ENCODE measurements around the gene WNK2. TPM values are rescaled to one million over a fixed set of nuclear protein-coding genes. Genes with fewer than 3 reads are reported as not detected.

The WNK2 gene
- total RNA-seq, 1 experiment from 2014 or later: 69.4 TPM

DNA sequence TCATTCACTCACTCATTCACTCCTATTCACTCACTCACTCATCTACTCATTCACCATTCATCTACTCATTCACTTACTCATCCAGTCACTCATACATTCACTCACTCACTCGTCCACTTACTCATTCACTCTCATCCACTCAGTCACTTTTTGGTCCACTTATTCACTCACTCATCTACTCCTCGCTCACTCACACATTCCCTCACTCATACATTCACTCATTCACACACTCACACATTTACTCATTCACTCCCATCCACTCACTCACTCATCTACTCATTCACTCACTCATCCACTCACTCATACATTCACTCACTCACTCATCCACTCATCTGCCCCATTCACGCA is 27.7 kb downstream of the WNK2 start:
- H3K4me2 ChIP-seq (ENCODE audit: insufficient read depth, insufficient read length, low read length): no peak overlapping the region
- 98% methylated on average over 3 of the region's 3 CpGs for WGBS (ENCODE audit: extremely low coverage, insufficient read length, low lambda C conversion rate)
- H3K27me3 Mint-ChIP-seq (ENCODE audit: low read depth): no peaks in the 10 kb centered on the region

More for the DNA sequence above, 27.7 kb downstream of the WNK2 start:
- H3K27me3 ChIP-seq (ENCODE audit: insufficient read depth, low read length): no peaks in the 10 kb centered on the region
- peaks cover 4% of the 10 kb centered on the region for H3K79me1 ChIP-seq (ENCODE audit: insufficient read depth, low read depth, low read length, poor library complexity, severe bottlenecking)
- H3K23me2 ChIP-seq (ENCODE audit: insufficient read length, low read depth, low read length, poor library complexity, severe bottlenecking): no peaks in the 10 kb centered on the region
- H3K4me1 ChIP-seq (ENCODE audit: insufficient read depth, low read length): no peaks in the 10 kb centered on the region
- no peak overlapping the region for H2BK12ac ChIP-seq (ENCODE audit: insufficient read length, low read depth, low read length)
- H3K4me3 Mint-ChIP-seq: no peak overlapping the region
- H2AK5ac ChIP-seq (ENCODE audit: insufficient read length, low read length): no peak overlapping the region
- no peak overlapping the region for H2BK20ac ChIP-seq (ENCODE audit: low read depth, low read length, poor library complexity, severe bottlenecking)
- no peak overlapping the region for H3K56ac ChIP-seq (ENCODE audit: insufficient read length, low read depth, low read length)
- no peaks in the 10 kb centered on the region for H3K9me3 ChIP-seq (ENCODE audit: control insufficient read depth, low read depth, low read length)
- no peak overlapping the region for H3K14ac ChIP-seq (ENCODE audit: insufficient read depth, low read length)
- no peak overlapping the region for H2BK15ac ChIP-seq (ENCODE audit: low read depth, low read length)
- H3K23ac ChIP-seq (ENCODE audit: insufficient read length, low read depth, low read length): no peak overlapping the region
- peaks cover 8 to 14% (median 13%) of the 10 kb centered on the region in 3 experiments for H3K36me3 Mint-ChIP-seq (ENCODE audit: insufficient read depth in 1 of 3, low read depth in 3 of 3)
- H2BK5ac ChIP-seq (ENCODE audit: insufficient read length, low read length): no peak overlapping the region
- peaks cover 10 to 15% of the 10 kb centered on the region in 2 experiments for H3K9me3 Mint-ChIP-seq
- H3K4ac ChIP-seq (ENCODE audit: low read depth, low read length): no peak overlapping the region
- H3K18ac ChIP-seq (ENCODE audit: insufficient read length, low read depth, low read length): no peak overlapping the region
- H4K8ac ChIP-seq (replicated peaks; ENCODE audit: insufficient read length, low read depth, low read length): no peak overlapping the region
- no peak overlapping the region for H3K27ac ChIP-seq (ENCODE audit: insufficient read length, low read depth, low read length)
- no peak overlapping the region for H2AFZ ChIP-seq (ENCODE audit: low read length)
- no peak overlapping the region for H4K91ac ChIP-seq (ENCODE audit: insufficient read length, low read depth, low read length)
- no peak overlapping the region for H4K5ac ChIP-seq (ENCODE audit: insufficient read length, low read depth, low read length)
- H3K27ac Mint-ChIP-seq: no peak overlapping the region
- H3T11ph ChIP-seq (ENCODE audit: low read length): no peak overlapping the region
- H2BK120ac ChIP-seq (ENCODE audit: low read depth, low read length, poor library complexity, severe bottlenecking): no peak overlapping the region
- DNase-seq: no peak
- H3K4me1 Mint-ChIP-seq: no peaks in the 10 kb centered on the region
- no peaks in the 10 kb centered on the region for H4K20me1 ChIP-seq (ENCODE audit: control insufficient read depth, insufficient read depth, insufficient read length)
- TF ChIP-seq, protein P1, sequence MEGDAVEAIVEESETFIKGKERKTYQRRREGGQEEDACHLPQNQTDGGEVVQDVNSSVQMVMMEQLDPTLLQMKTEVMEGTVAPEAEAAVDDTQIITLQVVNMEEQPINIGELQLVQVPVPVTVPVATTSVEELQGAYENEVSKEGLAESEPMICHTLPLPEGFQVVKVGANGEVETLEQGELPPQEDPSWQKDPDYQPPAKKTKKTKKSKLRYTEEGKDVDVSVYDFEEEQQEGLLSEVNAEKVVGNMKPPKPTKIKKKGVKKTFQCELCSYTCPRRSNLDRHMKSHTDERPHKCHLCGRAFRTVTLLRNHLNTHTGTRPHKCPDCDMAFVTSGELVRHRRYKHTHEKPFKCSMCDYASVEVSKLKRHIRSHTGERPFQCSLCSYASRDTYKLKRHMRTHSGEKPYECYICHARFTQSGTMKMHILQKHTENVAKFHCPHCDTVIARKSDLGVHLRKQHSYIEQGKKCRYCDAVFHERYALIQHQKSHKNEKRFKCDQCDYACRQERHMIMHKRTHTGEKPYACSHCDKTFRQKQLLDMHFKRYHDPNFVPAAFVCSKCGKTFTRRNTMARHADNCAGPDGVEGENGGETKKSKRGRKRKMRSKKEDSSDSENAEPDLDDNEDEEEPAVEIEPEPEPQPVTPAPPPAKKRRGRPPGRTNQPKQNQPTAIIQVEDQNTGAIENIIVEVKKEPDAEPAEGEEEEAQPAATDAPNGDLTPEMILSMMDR (conservative IDR thresholded peaks at IDR 0.05): no peak
- peaks cover 10% of the 10 kb centered on the region; the same call in 1 of the 2 replicates for H3K79me2 ChIP-seq (ENCODE audit: insufficient read depth, low read length)
- H3K9ac ChIP-seq (ENCODE audit: extremely low read depth, insufficient read length, low read length): no peak overlapping the region

Data from H9 (cell line).